ENCODE results near the gene MMP17.

Gene MMP17

GRCh38 chr12:131861261-131862083 is 33.3 kb downstream of the MMP17 start:
- TF ChIP-seq, protein P1, sequence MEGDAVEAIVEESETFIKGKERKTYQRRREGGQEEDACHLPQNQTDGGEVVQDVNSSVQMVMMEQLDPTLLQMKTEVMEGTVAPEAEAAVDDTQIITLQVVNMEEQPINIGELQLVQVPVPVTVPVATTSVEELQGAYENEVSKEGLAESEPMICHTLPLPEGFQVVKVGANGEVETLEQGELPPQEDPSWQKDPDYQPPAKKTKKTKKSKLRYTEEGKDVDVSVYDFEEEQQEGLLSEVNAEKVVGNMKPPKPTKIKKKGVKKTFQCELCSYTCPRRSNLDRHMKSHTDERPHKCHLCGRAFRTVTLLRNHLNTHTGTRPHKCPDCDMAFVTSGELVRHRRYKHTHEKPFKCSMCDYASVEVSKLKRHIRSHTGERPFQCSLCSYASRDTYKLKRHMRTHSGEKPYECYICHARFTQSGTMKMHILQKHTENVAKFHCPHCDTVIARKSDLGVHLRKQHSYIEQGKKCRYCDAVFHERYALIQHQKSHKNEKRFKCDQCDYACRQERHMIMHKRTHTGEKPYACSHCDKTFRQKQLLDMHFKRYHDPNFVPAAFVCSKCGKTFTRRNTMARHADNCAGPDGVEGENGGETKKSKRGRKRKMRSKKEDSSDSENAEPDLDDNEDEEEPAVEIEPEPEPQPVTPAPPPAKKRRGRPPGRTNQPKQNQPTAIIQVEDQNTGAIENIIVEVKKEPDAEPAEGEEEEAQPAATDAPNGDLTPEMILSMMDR (IDR thresholded peaks at IDR 0.05; ENCODE audit: insufficient read depth, low read depth, low read length, missing control alignments): no peak
- H3K4me3 ChIP-seq (ENCODE audit: low read depth, low read length): no peak overlapping the region
- no peak for DNase-seq (ENCODE audit: low read depth)

DNA sequence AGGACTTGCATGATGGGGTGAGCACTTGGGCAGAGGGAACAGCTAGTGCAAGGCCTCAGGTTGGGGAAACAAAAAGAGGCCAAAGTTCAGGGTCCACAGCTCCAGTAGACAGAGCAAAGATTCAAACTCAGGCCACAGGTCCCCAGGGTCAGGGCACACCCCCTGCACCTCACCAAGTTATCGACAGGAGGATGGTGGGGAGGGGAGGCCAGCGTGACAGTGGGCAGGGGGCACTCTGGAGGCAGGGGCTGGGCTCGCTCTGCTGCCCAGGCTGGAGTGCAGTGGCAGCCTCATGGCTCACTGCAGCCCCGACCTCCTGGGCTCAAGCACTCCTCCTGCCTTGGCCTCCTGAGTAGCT is 33.9 kb downstream of the MMP17 start:
- TF ChIP-seq, protein P1 (IDR thresholded peaks at IDR 0.05; ENCODE audit: insufficient read depth, low read depth, low read length, missing control alignments): no peak
- no peak overlapping the region for H3K4me3 ChIP-seq (ENCODE audit: low read depth, low read length)
- no peak for DNase-seq (ENCODE audit: low read depth)

DNA sequence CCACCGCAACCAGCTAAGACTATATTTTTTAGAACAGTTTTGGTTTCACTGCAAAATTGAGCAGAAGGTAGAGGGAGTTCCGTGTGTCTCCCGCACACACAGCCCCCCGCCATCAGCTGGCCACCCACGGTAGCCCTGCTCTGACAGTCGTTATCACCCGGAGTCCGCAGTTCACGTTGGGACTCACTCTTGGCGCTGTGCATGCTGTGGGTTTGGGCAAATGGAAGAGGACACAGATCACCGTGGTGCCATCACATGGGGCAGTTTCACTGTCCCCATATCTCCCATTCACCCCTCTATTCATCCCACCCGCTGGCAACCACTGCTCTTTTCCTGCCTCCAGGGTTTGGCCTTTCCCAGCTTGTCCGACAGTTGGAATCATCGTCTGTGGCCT is 34.4 kb downstream of the MMP17 start:
- H3K4me3 ChIP-seq (ENCODE audit: low read depth, low read length): no peak overlapping the region
- TF ChIP-seq, protein P1 (IDR thresholded peaks at IDR 0.05; ENCODE audit: insufficient read depth, low read depth, low read length, missing control alignments): no peak
- no peak for DNase-seq (ENCODE audit: low read depth)

- no peak for DNase-seq (ENCODE audit: low read depth)
- H3K4me3 ChIP-seq (ENCODE audit: low read depth, low read length): no peak overlapping the region
- TF ChIP-seq, protein P1 (IDR thresholded peaks at IDR 0.05; ENCODE audit: insufficient read depth, low read depth, low read length, missing control alignments): no peak
These were observed 35.0 kb downstream of the MMP17 start for GRCh38 chr12:131862994-131863710.

GRCh38 chr12:131863711-131864396 is 35.7 kb downstream of the MMP17 start:
- DNase-seq (ENCODE audit: low read depth): no peak
- H3K4me3 ChIP-seq (ENCODE audit: low read depth, low read length): no peak overlapping the region
- TF ChIP-seq, protein P1 (IDR thresholded peaks at IDR 0.05; ENCODE audit: insufficient read depth, low read depth, low read length, missing control alignments): no peak

GRCh38 chr12:131864469-131864868 is 36.3 kb downstream of the MMP17 start:
- no peak for DNase-seq (ENCODE audit: low read depth)

More at GRCh38 chr12:131864469-131864868, 36.3 kb downstream of the MMP17 start:
- TF ChIP-seq, protein P1 (IDR thresholded peaks at IDR 0.05; ENCODE audit: insufficient read depth, low read depth, low read length, missing control alignments): no peak
- no peak overlapping the region for H3K4me3 ChIP-seq (ENCODE audit: low read depth, low read length)
